IMR-90 (cell line): ENCODE results near the gene RIIAD1.

Experiments
- BHLHE40 ChIP-seq: fragments of 150-350 bp; IDR thresholded peaks from 2 replicates; pipeline ENCODE4 v1.6.1; 2016; ENCODE audit warnings: mild to moderate bottlenecking, low read depth, low read length
- CEBPB ChIP-seq: IDR thresholded peaks from 2 replicates; pipeline ENCODE4 v1.6.1; 2012; ENCODE audit warnings: low read depth, low read length, improper control_type of control experiment
- CTCF ChIP-seq: conservative IDR thresholded peaks from 2 replicates; pipeline ENCODE4 v1.5.1; 2012; ENCODE audit warnings: mild to moderate bottlenecking, low read depth, low read length, improper control_type of control experiment
- MAFK ChIP-seq: IDR thresholded peaks from 2 replicates; pipeline ENCODE4 v1.6.1; 2012; ENCODE audit warnings: low read depth, low read length, improper control_type of control experiment
- MXI1 ChIP-seq: IDR thresholded peaks from 2 replicates; pipeline ENCODE4 v1.6.1; 2012; ENCODE audit warnings: low read depth, mild to moderate bottlenecking, low read length, moderate library complexity, borderline replicate concordance
- POLR2A ChIP-seq: IDR thresholded peaks from 2 replicates; pipeline ENCODE4 v1.6.1; 2012; ENCODE audit warnings: mild to moderate bottlenecking, low read depth, low read length
- RAD21 ChIP-seq: IDR thresholded peaks from 2 replicates; pipeline ENCODE4 v1.6.1; 2012; ENCODE audit warnings: low read length, improper control_type of control experiment
- RCOR1 ChIP-seq: IDR thresholded peaks from 2 replicates; pipeline ENCODE4 v1.6.1; 2012; ENCODE audit warnings: mild to moderate bottlenecking, low read length, improper control_type of control experiment; ENCODE audit not compliant: insufficient replicate concordance
- RFX5 ChIP-seq: IDR thresholded peaks from 2 replicates; pipeline ENCODE4 v1.8.0; 2012; ENCODE audit warnings: low read depth, mild to moderate bottlenecking, low read length, moderate library complexity
- SMC3 ChIP-seq: fragments of 150-350 bp; IDR thresholded peaks from 2 replicates; pipeline ENCODE4 v1.6.1; 2016; ENCODE audit warnings: low read depth, mild to moderate bottlenecking, antibody characterized with exemption, low read length, moderate library complexity

- no peak for TF ChIP-seq CTCF
- no peak for TF ChIP-seq RAD21
- TF ChIP-seq RFX5, result no peak
- TF ChIP-seq POLR2A, result no peak
- no peak for TF ChIP-seq CEBPB
- no peak for TF ChIP-seq BHLHE40
- TF ChIP-seq SMC3, result no peak
- TF ChIP-seq MXI1, result no peak
- TF ChIP-seq MAFK, result no peak
- TF ChIP-seq RCOR1, result no peak
Observed at GRCh38 chr1:151737479-151737878, 16.2 kb downstream of the RIIAD1 start.
